Neural crest cell (in vitro differentiated cells): Measurements from ENCODE around the gene GADD45GIP1. TPM values are rescaled to one million over a fixed set of nuclear protein-coding genes. Genes with fewer than 3 reads are reported as not detected.

Source experiments
- DNase-seq: peaks from one replicate; pipeline ENCODE4 v3.0.0; 2021; ENCODE audit warnings: low read depth, mixed read lengths, low spot score
- H3K27ac Mint-ChIP-seq: one replicate; pipeline ENCODE4 v1.8.0; 2021; ENCODE audit warnings: mild to moderate bottlenecking, mixed read lengths; ENCODE audit not compliant: unreplicated experiment
- H3K27me3 Mint-ChIP-seq: 2 replicates; pipeline ENCODE4 v1.8.0; 2021; ENCODE audit warnings: low read depth, mild to moderate bottlenecking, mixed read lengths
- H3K36me3 Mint-ChIP-seq: 2 replicates; pipeline ENCODE4 v1.8.0; 2021; ENCODE audit warnings: low read depth, mild to moderate bottlenecking, mixed read lengths
- H3K4me1 Mint-ChIP-seq: 2 replicates; pipeline ENCODE4 v1.8.0; 2021; ENCODE audit warnings: mixed read lengths
- H3K4me3 Mint-ChIP-seq: one replicate; pipeline ENCODE4 v1.8.0; 2021; ENCODE audit warnings: mild to moderate bottlenecking, mixed read lengths
- H3K9me3 Mint-ChIP-seq: 2 replicates; pipeline ENCODE4 v1.8.0; 2021; ENCODE audit warnings: mixed read lengths
- CTCF ChIP-seq: fragments of 200-600 bp; sonication (generic); conservative IDR thresholded peaks from 2 replicates; pipeline ENCODE4 v1.5.0; 2021; ENCODE audit warnings: antibody characterized with exemption, mild to moderate bottlenecking
- total RNA-seq: library from RNA; stranded (reverse); gene quantifications from 2 replicates; pipeline ENCODE4 v1.2.1, GENCODE V29; 2021

The GADD45GIP1 gene
- total RNA-seq, 1 donor from 2014 or later = 26.4 TPM

- TF ChIP-seq CTCF = no peak
- H3K4me1 Mint-ChIP-seq = peaks cover 46% of the 10 kb centered on the region
- peaks cover 21% of the 10 kb centered on the region for H3K36me3 Mint-ChIP-seq
- H3K27me3 Mint-ChIP-seq = peaks cover 6% of the 10 kb centered on the region
- no peak overlapping the region for H3K27ac Mint-ChIP-seq
- no peak for DNase-seq
- H3K4me3 Mint-ChIP-seq = peak overlapping the region; percentile 85
- H3K9me3 Mint-ChIP-seq = no peaks in the 10 kb centered on the region
Measured at GRCh38 chr19:12935071-12935470, 22.0 kb downstream of the GADD45GIP1 start.

GRCh38 chr19:12933287-12934072, 23.5 kb downstream of the GADD45GIP1 start, which contains the start of gene FARSA:
FARSA (minus strand) TSS chr19:12933711; CDS start chr19:12933696, 15 bp downstream.
- Mint-ChIP-seq H3K27me3 (peaks cover 4% of the 10 kb centered on the region), H3K27ac (peak within 1 kb of the TSS; percentile 97), H3K4me1 (peaks cover 31% of the 10 kb centered on the region), H3K9me3 (no peaks in the 10 kb centered on the region), H3K36me3 (peaks cover 12% of the 10 kb centered on the region), H3K4me3 (peak within 1 kb of the TSS; percentile 99)
- no peak for TF ChIP-seq CTCF
- DNase-seq = peak; percentile 73

- Mint-ChIP-seq H3K27ac (peak overlapping the region; percentile 97), H3K4me3 (peak overlapping the region; percentile 99), H3K36me3 (peaks cover 12% of the 10 kb centered on the region), H3K4me1 (peaks cover 23% of the 10 kb centered on the region), H3K9me3 (no peaks in the 10 kb centered on the region), H3K27me3 (no peaks in the 10 kb centered on the region)
- DNase-seq = no peak
- no peak for TF ChIP-seq CTCF
Measured at GRCh38 chr19:12932392-12933286, 24.4 kb downstream of the GADD45GIP1 start.

- TF ChIP-seq CTCF = no peak
- H3K27ac Mint-ChIP-seq = no peak overlapping the region
- no peaks in the 10 kb centered on the region for H3K9me3 Mint-ChIP-seq
- H3K4me3 Mint-ChIP-seq = peak overlapping the region; percentile 27
- peaks cover 17% of the 10 kb centered on the region for H3K36me3 Mint-ChIP-seq
- no peak for DNase-seq
- H3K27me3 Mint-ChIP-seq = no peaks in the 10 kb centered on the region
- H3K4me1 Mint-ChIP-seq = peaks cover 18% of the 10 kb centered on the region
Measured at GRCh38 chr19:12930002-12930645, 26.9 kb downstream of the GADD45GIP1 start.

- Mint-ChIP-seq H3K4me3 (no peak overlapping the region), H3K27me3 (no peaks in the 10 kb centered on the region), H3K36me3 (peaks cover 22% of the 10 kb centered on the region), H3K4me1 (peaks cover 5% of the 10 kb centered on the region), H3K9me3 (no peaks in the 10 kb centered on the region), H3K27ac (no peak overlapping the region)
- DNase-seq = no peak
- no peak for TF ChIP-seq CTCF
Measured at GRCh38 chr19:12924621-12925310, 32.3 kb downstream of the GADD45GIP1 start.
